ENCODE results near the gene ACVR2B.

DNA sequence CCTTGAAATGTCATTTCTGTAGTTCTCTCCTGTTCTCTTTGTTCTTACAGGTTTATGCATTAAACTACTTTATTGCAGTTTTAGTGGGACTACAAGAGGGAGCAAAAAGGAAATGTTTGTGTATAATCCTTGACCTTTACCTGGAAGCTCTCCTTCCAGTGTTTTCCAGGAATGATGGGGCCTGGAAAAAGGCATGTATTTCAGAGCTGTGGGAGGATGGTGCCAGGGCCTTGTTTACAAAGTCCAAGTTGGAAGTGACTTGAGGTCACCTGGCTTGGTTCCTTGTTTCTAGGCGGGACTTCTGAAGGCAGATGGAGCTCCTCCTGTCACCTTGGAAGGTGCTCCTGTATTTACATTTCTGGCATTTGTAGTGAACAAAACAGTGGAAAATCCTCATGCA is 15.1 kb downstream of the ACVR2B start:
- TF ChIP-seq, protein P1, sequence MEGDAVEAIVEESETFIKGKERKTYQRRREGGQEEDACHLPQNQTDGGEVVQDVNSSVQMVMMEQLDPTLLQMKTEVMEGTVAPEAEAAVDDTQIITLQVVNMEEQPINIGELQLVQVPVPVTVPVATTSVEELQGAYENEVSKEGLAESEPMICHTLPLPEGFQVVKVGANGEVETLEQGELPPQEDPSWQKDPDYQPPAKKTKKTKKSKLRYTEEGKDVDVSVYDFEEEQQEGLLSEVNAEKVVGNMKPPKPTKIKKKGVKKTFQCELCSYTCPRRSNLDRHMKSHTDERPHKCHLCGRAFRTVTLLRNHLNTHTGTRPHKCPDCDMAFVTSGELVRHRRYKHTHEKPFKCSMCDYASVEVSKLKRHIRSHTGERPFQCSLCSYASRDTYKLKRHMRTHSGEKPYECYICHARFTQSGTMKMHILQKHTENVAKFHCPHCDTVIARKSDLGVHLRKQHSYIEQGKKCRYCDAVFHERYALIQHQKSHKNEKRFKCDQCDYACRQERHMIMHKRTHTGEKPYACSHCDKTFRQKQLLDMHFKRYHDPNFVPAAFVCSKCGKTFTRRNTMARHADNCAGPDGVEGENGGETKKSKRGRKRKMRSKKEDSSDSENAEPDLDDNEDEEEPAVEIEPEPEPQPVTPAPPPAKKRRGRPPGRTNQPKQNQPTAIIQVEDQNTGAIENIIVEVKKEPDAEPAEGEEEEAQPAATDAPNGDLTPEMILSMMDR (IDR thresholded peaks at IDR 0.05), result no peak
- no peak for TF ChIP-seq EZH2 (IDR thresholded peaks at IDR 0.05; ENCODE audit: borderline replicate concordance, insufficient read depth, low read depth, low read length, poor library complexity, severe bottlenecking)
